Keratinocyte (primary cell): ENCODE results near the gene NR5A1. TPM values are rescaled to one million over a fixed set of nuclear protein-coding genes. Genes with fewer than 3 reads are reported as not detected.

Experiments
- DNase-seq: peaks from one replicate; pipeline ENCODE4 v3.0.0-alpha.2; 2011; ENCODE audit warnings: low read depth, missing footprints, low spot score
- FAIRE-seq: peaks from 2 replicates; lab custom pipeline; 2011; peaks lifted over from hg19 to GRCh38; lab: Jason Lieb, UNC
- H2AFZ ChIP-seq: 2 replicates; pipeline ENCODE4 v1.6.0; 2012; ENCODE audit warnings: low read length, control low read depth, inconsistent platforms; ENCODE audit not compliant: control insufficient read depth
- H3K27ac ChIP-seq: 2 replicates; pipeline ENCODE4 v1.5.1; 2011; ENCODE audit warnings: low read length; ENCODE audit not compliant: control insufficient read depth, insufficient read depth
- H3K27me3 ChIP-seq: 3 replicates; pipeline ENCODE4 v1.6.0; 2011; ENCODE audit warnings: low read length; ENCODE audit not compliant: control insufficient read depth, insufficient read depth; ENCODE audit errors: extremely low read depth
- H3K36me3 ChIP-seq, 2 experiments: 2 replicates in 1 of 2; 3 replicates in 1 of 2; pipeline ENCODE4 v1.5.1; 2011; ENCODE audit warnings: low read length in 2 of 2, mild to moderate bottlenecking in 1 of 2; ENCODE audit not compliant: control insufficient read depth in 2 of 2, insufficient read depth in 2 of 2; ENCODE audit errors: extremely low read depth in 1 of 2
- H3K4me1 ChIP-seq: 3 replicates; pipeline ENCODE4 v1.5.1; 2011; ENCODE audit warnings: low read length; ENCODE audit not compliant: control insufficient read depth, insufficient read depth; ENCODE audit errors: extremely low read depth
- H3K4me2 ChIP-seq: 3 replicates; pipeline ENCODE4 v1.6.0; 2011; ENCODE audit warnings: low read depth, low read length; ENCODE audit not compliant: control insufficient read depth, insufficient read depth; ENCODE audit errors: extremely low read depth
- H3K4me3 ChIP-seq, 3 experiments: fragments of 200-600 bp in 1 of 3; sonication (generic) in 1 of 3; 2 replicates in 2 of 3; 3 replicates in 1 of 3; pipeline ENCODE4 v1.5.1; 2011 to 2016; ENCODE audit warnings: low read length in 3 of 3, mild to moderate bottlenecking in 3 of 3, control low read depth in 2 of 3, inconsistent platforms in 1 of 3, low read depth in 1 of 3, mixed read lengths in 1 of 3, mixed run types in 1 of 3, moderate library complexity in 1 of 3; ENCODE audit not compliant: control insufficient read depth in 2 of 3, insufficient read depth in 2 of 3; ENCODE audit errors: extremely low read depth in 1 of 3
- H3K79me2 ChIP-seq: 2 replicates; pipeline ENCODE4 v1.6.0; 2012; ENCODE audit warnings: low read length; ENCODE audit not compliant: control insufficient read depth, insufficient read depth
- H3K9ac ChIP-seq: 3 replicates; pipeline ENCODE4 v1.6.0; 2011; ENCODE audit warnings: low read length; ENCODE audit not compliant: control insufficient read depth, insufficient read depth; ENCODE audit errors: extremely low read depth
- H3K9me1 ChIP-seq: 3 replicates; pipeline ENCODE4 v1.6.0; 2011; ENCODE audit warnings: low read length; ENCODE audit not compliant: control insufficient read depth, insufficient read depth; ENCODE audit errors: extremely low read depth
- H3K9me3 ChIP-seq: 2 replicates; pipeline ENCODE4 v1.5.1; 2012; ENCODE audit warnings: low read depth, low read length; ENCODE audit not compliant: control insufficient read depth
- H4K20me1 ChIP-seq: 3 replicates; pipeline ENCODE4 v1.6.0; 2011; ENCODE audit warnings: low read length; ENCODE audit not compliant: control insufficient read depth, insufficient read depth; ENCODE audit errors: extremely low read depth
- CTCF ChIP-seq, 3 experiments: IDR thresholded peaks in 1 of 3; conservative IDR thresholded peaks in 1 of 3; optimal IDR thresholded peaks in 1 of 3; 2 replicates in 2 of 3; 3 replicates in 1 of 3; pipeline versions ENCODE3 to v1.5.1; 2011; ENCODE audit warnings: low read length in 3 of 3, mild to moderate bottlenecking in 3 of 3, moderate library complexity in 2 of 3, control low read depth in 1 of 3, inconsistent platforms in 1 of 3; ENCODE audit not compliant: insufficient read depth in 2 of 3; ENCODE audit errors: extremely low read depth in 1 of 3
- EZH2 ChIP-seq: IDR thresholded peaks from one replicate; pipeline ENCODE4 v1.6.1; 2012; ENCODE audit warnings: inconsistent platforms, mild to moderate bottlenecking, low read length, moderate library complexity
- dilution Hi-C: fragments of 300-500 bp; cut with MboI; formaldehyde crosslinking; loops from one replicate; pipeline ENCODE4 v1.7.0; 2020; ENCODE audit warnings: low sequenced_read_pairs; ENCODE audit not compliant: extremely low pct_ligation_motif_present
- polyA plus RNA-seq, 5 experiments: library from polyadenylated mRNA; depleted of rRNA in 3 of 5; stranded (reverse) in 3 of 5; stranded (forward) in 1 of 5; unstranded in 1 of 5; fragments of >200 nt; gene quantifications; 1 replicate in 1 of 5; 2 replicates in 3 of 5; 3 replicates in 1 of 5; pipeline versions ENCODE4 v1.2.1 to v1.2.3, GENCODE V29; 2011 to 2012; ENCODE audit warnings: missing spikeins in 2 of 5, low read depth in 1 of 5, low replicate concordance in 1 of 5

NR5A1 gene
- polyA plus RNA-seq, 1 donor (not counting 4 experiments of a cell fraction or from before 2014, with no cell fraction given): not detected

GRCh38 chr9:124505901-124506346, 1.3 kb downstream of the NR5A1 start:
- no peak for FAIRE-seq
- no peak overlapping the region for H2AFZ ChIP-seq
- peak overlapping the region; percentile 27 for H3K4me2 ChIP-seq
- H3K9me3 ChIP-seq: no peaks in the 10 kb centered on the region
- H4K20me1 ChIP-seq: no peaks in the 10 kb centered on the region
- H3K36me3 ChIP-seq: no peaks in the 10 kb centered on the region
- no peaks in the 10 kb centered on the region for H3K9me1 ChIP-seq
- H3K9ac ChIP-seq: no peak overlapping the region
- peaks cover 9% of the 10 kb centered on the region for H3K4me1 ChIP-seq
- dilution Hi-C loops: no loop called here
- H3K27me3 ChIP-seq: peaks cover 51% of the 10 kb centered on the region
- no peak overlapping the region for H3K27ac ChIP-seq
- no peak for DNase-seq
- H3K4me3 ChIP-seq: no peak overlapping the region
- no peaks in the 10 kb centered on the region for H3K79me2 ChIP-seq
- no peak for TF ChIP-seq CTCF (optimal IDR thresholded peaks at IDR 0.05 in 1 of 3, IDR thresholded peaks at IDR 0.05 in 1 of 3, conservative IDR thresholded peaks at IDR 0.05 in 1 of 3; ENCODE audit: extremely low read depth in 1 of 3, insufficient read depth in 2 of 3, low read length in 3 of 3)
- no peak for TF ChIP-seq EZH2

- Histone ChIP-seq H3K79me2 (no peaks in the 10 kb centered on the region), H4K20me1 (no peaks in the 10 kb centered on the region), H3K9me3 (no peaks in the 10 kb centered on the region), H3K27ac (no peak overlapping the region), H3K4me2 (no peak overlapping the region), H3K36me3 (no peaks in the 10 kb centered on the region), H3K27me3 (peaks cover 54% of the 10 kb centered on the region), H3K9ac (no peak overlapping the region), H3K4me3 (no peak overlapping the region), H3K9me1 (no peaks in the 10 kb centered on the region), H2AFZ (no peak overlapping the region), H3K4me1 (peaks cover 9% of the 10 kb centered on the region)
- DNase-seq: no peak
- no peak for FAIRE-seq
- dilution Hi-C loops: no loop called here
- peak; percentile 94 for TF ChIP-seq EZH2
- no peak for TF ChIP-seq CTCF (optimal IDR thresholded peaks at IDR 0.05 in 1 of 3, IDR thresholded peaks at IDR 0.05 in 1 of 3, conservative IDR thresholded peaks at IDR 0.05 in 1 of 3; ENCODE audit: extremely low read depth in 1 of 3, insufficient read depth in 2 of 3, low read length in 3 of 3)
Observed at GRCh38 chr9:124505006-124505900, 1.9 kb downstream of the NR5A1 start.
